Thymus (tissue), 14 donors: ENCODE results near the gene FCHO2. TPM values are rescaled to one million over a fixed set of nuclear protein-coding genes. Genes with fewer than 3 reads are reported as not detected.

Source experiments
- DNase-seq, 9 donors: peaks; one replicate each; pipeline ENCODE4 v3.0.0-alpha.2; 2013; ENCODE audit warnings: low spot score in 9 of 9, low read depth in 6 of 9, missing footprints in 1 of 9
- H3K27ac ChIP-seq, 2 donors: one replicate each; pipeline ENCODE4 v1.5.1; 2013; ENCODE audit warnings: control low read depth in 1 of 2, low read depth in 1 of 2, low read length in 1 of 2, mild to moderate bottlenecking in 1 of 2, moderate library complexity in 1 of 2
- H3K27me3 ChIP-seq, 2 donors: one replicate each; pipeline ENCODE4 v1.5.1; 2013; ENCODE audit warnings: low read length in 1 of 2; ENCODE audit not compliant: control insufficient read depth in 2 of 2, insufficient read depth in 1 of 2
- H3K36me3 ChIP-seq, 2 donors: one replicate each; pipeline ENCODE4 v1.5.1; 2013; ENCODE audit warnings: low read length in 1 of 2, mild to moderate bottlenecking in 1 of 2, moderate library complexity in 1 of 2; ENCODE audit not compliant: control insufficient read depth in 2 of 2, insufficient read depth in 2 of 2
- H3K4me1 ChIP-seq, 2 donors: one replicate each; pipeline ENCODE4 v1.5.1; 2013; ENCODE audit warnings: low read length in 2 of 2; ENCODE audit not compliant: control insufficient read depth in 2 of 2, insufficient read depth in 2 of 2
- H3K4me3 ChIP-seq, 2 donors: one replicate each; pipeline ENCODE4 v1.5.1; 2013; ENCODE audit warnings: low read length in 2 of 2, control low read depth in 1 of 2, mild to moderate bottlenecking in 1 of 2
- H3K9me3 ChIP-seq, 2 donors: one replicate each; pipeline ENCODE4 v1.5.1; 2013; ENCODE audit warnings: low read length in 1 of 2, mild to moderate bottlenecking in 1 of 2; ENCODE audit not compliant: control insufficient read depth in 2 of 2, insufficient read depth in 1 of 2
- WGBS: extraction: QIAGEN DNeasy Blood & Tissue Kit; methylation state at CpG from one replicate; pipeline ENCODE4 v1.1.7; 2013; 5-methylcytosine and 5-hydroxymethylcytosine counted together
- long read RNA-seq, 10 donors: transcript quantifications; one replicate each; lab custom pipeline, GENCODE V29; 2026
- polyA plus RNA-seq: library from polyadenylated mRNA; stranded (reverse); fragments of 200-250 nt; gene quantifications from one replicate; pipeline ENCODE4 v1.2.3, GENCODE V29; 2013
- total RNA-seq: library from RNA; stranded (reverse); fragments of 120-200 nt; gene quantifications from one replicate; pipeline ENCODE4 v1.2.4, GENCODE V29; 2013
- donor health status: healthy.

FCHO2 gene, protein sequence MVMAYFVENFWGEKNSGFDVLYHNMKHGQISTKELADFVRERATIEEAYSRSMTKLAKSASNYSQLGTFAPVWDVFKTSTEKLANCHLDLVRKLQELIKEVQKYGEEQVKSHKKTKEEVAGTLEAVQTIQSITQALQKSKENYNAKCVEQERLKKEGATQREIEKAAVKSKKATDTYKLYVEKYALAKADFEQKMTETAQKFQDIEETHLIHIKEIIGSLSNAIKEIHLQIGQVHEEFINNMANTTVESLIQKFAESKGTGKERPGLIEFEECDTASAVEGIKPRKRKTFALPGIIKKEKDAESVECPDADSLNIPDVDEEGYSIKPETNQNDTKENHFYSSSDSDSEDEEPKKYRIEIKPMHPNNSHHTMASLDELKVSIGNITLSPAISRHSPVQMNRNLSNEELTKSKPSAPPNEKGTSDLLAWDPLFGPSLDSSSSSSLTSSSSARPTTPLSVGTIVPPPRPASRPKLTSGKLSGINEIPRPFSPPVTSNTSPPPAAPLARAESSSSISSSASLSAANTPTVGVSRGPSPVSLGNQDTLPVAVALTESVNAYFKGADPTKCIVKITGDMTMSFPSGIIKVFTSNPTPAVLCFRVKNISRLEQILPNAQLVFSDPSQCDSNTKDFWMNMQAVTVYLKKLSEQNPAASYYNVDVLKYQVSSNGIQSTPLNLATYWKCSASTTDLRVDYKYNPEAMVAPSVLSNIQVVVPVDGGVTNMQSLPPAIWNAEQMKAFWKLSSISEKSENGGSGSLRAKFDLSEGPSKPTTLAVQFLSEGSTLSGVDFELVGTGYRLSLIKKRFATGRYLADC
- 7.7 TPM for total RNA-seq
- polyA plus RNA-seq = 17.8 TPM
- long read RNA-seq, donor 1 = 0 reads
- long read RNA-seq, donor 2 = 0 reads
- long read RNA-seq, donor 3 = 0 reads
- long read RNA-seq, donor 4 = 0 reads
- long read RNA-seq, donor 5 = 0 reads
- long read RNA-seq, donor 6 = 0 reads
- long read RNA-seq, donor 7 = 0 reads
- long read RNA-seq, donor 8, partial matches to known transcripts = 0 of 1 reads
- long read RNA-seq, donor 8, other reads (novel, unspliced or antisense) = 0 of 1 reads
- long read RNA-seq, donor 9 = 0 reads
- long read RNA-seq, donor 10 = 0 reads

DNA sequence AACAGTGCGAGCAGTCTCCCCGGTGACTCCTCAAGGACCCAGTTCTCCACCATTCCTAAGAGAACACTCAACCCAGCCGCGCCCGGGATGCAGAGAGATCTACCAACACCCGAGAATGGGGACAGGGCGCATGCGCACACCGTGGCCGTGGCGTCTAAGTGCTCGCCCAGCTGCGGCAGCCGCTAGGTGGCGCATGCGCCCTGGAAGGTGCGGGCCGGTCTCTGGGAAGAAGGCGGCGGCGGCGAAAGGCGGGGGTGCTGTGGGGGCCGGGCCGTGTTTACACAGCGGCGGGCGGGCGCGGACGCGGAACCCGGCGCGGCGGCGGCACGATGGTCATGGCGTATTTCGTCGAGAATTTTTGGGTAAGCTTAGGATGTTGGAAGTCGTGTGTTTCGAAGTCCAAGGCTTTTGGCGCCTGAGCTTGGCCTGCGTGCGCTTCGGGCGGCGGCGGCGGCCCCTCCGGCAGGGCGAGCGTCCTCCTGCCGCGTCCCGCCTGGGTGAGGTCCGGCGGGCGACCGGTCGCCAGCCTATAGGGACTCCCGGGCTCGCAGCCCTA is at the start of gene FCHO2:
FCHO2 (plus strand) TSS at position 274 of the 556 bp plus-strand sequence; CDS start at position 330, 56 bp downstream.
- under 1% methylated on average over 64 of the region's 64 CpGs for WGBS
- peak; percentile 77 to 97 (median 93) for DNase-seq
- H3K36me3 ChIP-seq = no peaks in the 10 kb centered on the region
- peak within 1 kb of the TSS; percentile 75 to 90 for H3K27ac ChIP-seq
- no peaks in the 10 kb centered on the region for H3K9me3 ChIP-seq
- H3K4me1 ChIP-seq = peaks cover 7 to 10% of the 10 kb centered on the region in 2 donors
- peak within 1 kb of the TSS; percentile 64 to 66 for H3K4me3 ChIP-seq
- H3K27me3 ChIP-seq = peaks cover 32 to 62% of the 10 kb centered on the region in 2 donors

- Histone ChIP-seq H3K9me3 (no peaks in the 10 kb centered on the region), H3K27me3 (no peaks in the 10 kb centered on the region), H3K27ac (no peak overlapping the region), H3K36me3 (peaks cover 33 to 59% of the 10 kb centered on the region in 2 donors), H3K4me1 (no peaks in the 10 kb centered on the region), H3K4me3 (no peak overlapping the region)
- DNase-seq = no peak
Observed at GRCh38 chr5:72906806-72907205, 49.0 kb upstream of the FCHO2 start.

DNA sequence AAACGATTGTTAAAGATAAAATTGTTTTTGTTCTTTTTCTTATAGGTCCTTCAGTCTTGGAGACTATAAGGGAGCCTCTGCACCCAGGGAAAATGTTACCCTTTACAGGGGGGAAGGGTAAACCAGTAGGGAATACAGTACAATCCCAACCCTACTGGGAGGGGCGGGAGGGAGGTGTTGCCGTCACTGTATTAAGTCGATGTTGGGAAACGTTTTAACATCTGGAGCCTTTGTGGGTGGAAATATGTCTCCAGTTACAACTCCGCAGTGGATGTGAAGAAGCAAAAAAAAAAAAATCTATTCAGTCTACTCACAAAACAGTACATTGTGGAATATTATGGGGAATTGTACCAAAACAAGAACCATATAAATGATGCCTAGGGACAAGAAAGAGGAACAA is 47.2 kb upstream of the FCHO2 start:
- Histone ChIP-seq H3K27ac (no peak overlapping the region), H3K36me3 (peaks cover 32 to 53% of the 10 kb centered on the region in 2 donors), H3K27me3 (no peaks in the 10 kb centered on the region), H3K9me3 (no peaks in the 10 kb centered on the region), H3K4me3 (no peak overlapping the region), H3K4me1 (no peaks in the 10 kb centered on the region)
- no peak for DNase-seq
- 97% methylated on average over 6 of the region's 6 CpGs for WGBS

- 98% methylated on average over 1 of the region's 1 CpG for WGBS
- no peak for DNase-seq
Observed at GRCh38 chr5:72917371-72917776, 38.5 kb upstream of the FCHO2 start.

GRCh38 chr5:72920690-72921502 is 34.9 kb upstream of the FCHO2 start:
- H3K27me3 ChIP-seq = no peaks in the 10 kb centered on the region
- 45% methylated on average over 4 of the region's 4 CpGs for WGBS
- no peak overlapping the region for H3K4me3 ChIP-seq
- no peaks in the 10 kb centered on the region for H3K4me1 ChIP-seq
- no peaks in the 10 kb centered on the region for H3K9me3 ChIP-seq
- no peak overlapping the region for H3K27ac ChIP-seq
- H3K36me3 ChIP-seq = no peaks in the 10 kb centered on the region
- peak in 2 of 9 donors; percentile 3 to 12 for DNase-seq

More at GRCh38 chr5:72917371-72917776, 38.5 kb upstream of the FCHO2 start:
- no peaks in the 10 kb centered on the region for H3K9me3 ChIP-seq
- H3K4me3 ChIP-seq = no peak overlapping the region
- no peaks in the 10 kb centered on the region for H3K27me3 ChIP-seq
- no peak overlapping the region for H3K27ac ChIP-seq
- H3K36me3 ChIP-seq = no peaks in the 10 kb centered on the region
- no peaks in the 10 kb centered on the region for H3K4me1 ChIP-seq

DNA sequence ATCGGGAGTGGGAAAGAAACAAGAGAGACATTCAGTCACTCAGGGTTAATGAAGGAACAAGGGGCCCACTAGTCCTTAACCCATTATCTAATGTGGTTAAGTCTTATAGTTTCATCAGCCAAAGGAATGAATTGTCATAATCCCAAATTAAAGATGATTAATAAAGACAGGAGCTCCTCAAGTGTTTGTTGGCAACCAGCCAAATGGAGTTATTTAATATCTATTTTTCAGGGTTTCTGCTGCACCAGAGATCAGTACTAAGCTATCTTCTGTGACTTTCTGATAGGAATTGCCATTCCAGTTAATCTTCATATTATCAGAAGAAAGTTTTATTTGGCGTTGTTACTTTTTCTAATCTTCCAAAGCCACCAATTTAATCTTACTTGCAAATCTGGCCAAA is 34.0 kb upstream of the FCHO2 start:
- Histone ChIP-seq H3K27ac (no peak overlapping the region), H3K4me1 (no peaks in the 10 kb centered on the region), H3K9me3 (no peaks in the 10 kb centered on the region), H3K36me3 (no peaks in the 10 kb centered on the region), H3K4me3 (no peak overlapping the region), H3K27me3 (no peaks in the 10 kb centered on the region)
- 97% methylated on average over 2 of the region's 2 CpGs for WGBS
- no peak for DNase-seq

DNA sequence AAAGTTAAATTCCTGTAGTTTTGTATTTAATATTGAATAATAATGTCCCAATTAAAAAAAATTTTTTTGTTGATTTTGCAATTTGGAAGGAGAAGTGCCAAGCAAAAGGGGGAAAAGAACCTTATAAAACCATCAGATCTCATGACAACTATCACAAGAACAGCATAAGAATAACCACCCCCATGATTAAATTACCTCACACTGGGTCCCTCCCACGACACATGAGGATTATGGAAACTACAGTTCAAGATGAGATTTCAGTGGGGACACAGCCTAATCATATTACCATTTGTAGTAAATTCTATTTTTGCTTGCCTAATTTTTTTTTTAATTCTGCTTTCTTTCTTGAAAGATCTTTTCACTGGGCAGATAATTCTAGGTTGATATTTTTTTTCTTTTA is 33.4 kb upstream of the FCHO2 start:
- H3K9me3 ChIP-seq = no peaks in the 10 kb centered on the region
- H3K4me3 ChIP-seq = no peak overlapping the region
- no peak for DNase-seq
- H3K36me3 ChIP-seq = no peaks in the 10 kb centered on the region
- no peak overlapping the region for H3K27ac ChIP-seq
- H3K27me3 ChIP-seq = no peaks in the 10 kb centered on the region
- H3K4me1 ChIP-seq = no peaks in the 10 kb centered on the region
- 84% methylated on average over 1 of the region's 1 CpG for WGBS

- no peak overlapping the region for H3K27ac ChIP-seq
- no peak for DNase-seq
- no peaks in the 10 kb centered on the region for H3K27me3 ChIP-seq
- H3K4me3 ChIP-seq = no peak overlapping the region
- H3K36me3 ChIP-seq = no peaks in the 10 kb centered on the region
- H3K4me1 ChIP-seq = no peaks in the 10 kb centered on the region
- no peaks in the 10 kb centered on the region for H3K9me3 ChIP-seq
- 97% methylated on average over 33 of the region's 33 CpGs for WGBS
Observed at GRCh38 chr5:72925336-72926010, 30.4 kb upstream of the FCHO2 start.
